GM20431 (cell line): ENCODE data around the gene PDLIM4.

Experiments used
- in situ Hi-C: fragments of 300-500 bp; cut with MseI, MboI; formaldehyde crosslinking; loops from one replicate; pipeline ENCODE4 v1.15.0; 2020; ENCODE audit warnings: low sequenced_read_pairs; ENCODE audit not compliant: unreplicated experiment

The PDLIM4 gene

GRCh38 chr5:132277971-132278853 is 20.7 kb downstream of the PDLIM4 start:
- in situ Hi-C loops: no loop called here

- in situ Hi-C loops: no loop called here
Observed at GRCh38 chr5:132279801-132280200, 22.3 kb downstream of the PDLIM4 start.

GRCh38 chr5:132280371-132281240 is 23.1 kb downstream of the PDLIM4 start:
- in situ Hi-C loops: no loop called here

- in situ Hi-C loops: no loop called here
Observed at GRCh38 chr5:132281856-132282614, 24.5 kb downstream of the PDLIM4 start.

GRCh38 chr5:132283423-132284043 is 26.0 kb downstream of the PDLIM4 start:
- in situ Hi-C loops: no loop called here

GRCh38 chr5:132289097-132289496 is 31.6 kb downstream of the PDLIM4 start:
- in situ Hi-C loops: no loop called here

- in situ Hi-C loops: no loop called here
Observed at GRCh38 chr5:132291026-132291425, 33.5 kb downstream of the PDLIM4 start.

GRCh38 chr5:132293066-132293991 is 35.8 kb downstream of the PDLIM4 start:
- in situ Hi-C loops: no loop called here

GRCh38 chr5:132293992-132294727 is 36.7 kb downstream of the PDLIM4 start, which contains the start of gene SLC22A4:
TSS of gene SLC22A4 (plus strand) at chr5:132294394. CDS start at chr5:132294617, 223 bp downstream.
- in situ Hi-C loops: no loop called here

- in situ Hi-C loops: no loop called here
Observed at GRCh38 chr5:132294728-132295504, 37.4 kb downstream of the PDLIM4 start.

- in situ Hi-C loops: no loop called here
Observed at GRCh38 chr5:132295505-132296411, 38.3 kb downstream of the PDLIM4 start.

GRCh38 chr5:132296412-132297016 is 39.0 kb downstream of the PDLIM4 start:
- in situ Hi-C loops: no loop called here

GRCh38 chr5:132297211-132297940 is 39.9 kb downstream of the PDLIM4 start:
- in situ Hi-C loops: no loop called here

- in situ Hi-C loops: no loop called here
Observed at GRCh38 chr5:132298298-132299212, 41.1 kb downstream of the PDLIM4 start.
